Ureter (tissue), 1 donor: ENCODE results near the gene IL27RA. TPM values are rescaled to one million over a fixed set of nuclear protein-coding genes. Genes with fewer than 3 reads are reported as not detected.
"Not testable (repeated sequence)": the region's sequence is repeated elsewhere in the genome, so short reads cannot be mapped to it uniquely, and the experiment has no call there.

Source experiments
- DNase-seq: peaks from one replicate; pipeline ENCODE4 v3.0.0-alpha.2; 2020; ENCODE audit warnings: low spot score
- total RNA-seq: library from RNA; stranded (reverse); gene quantifications from one replicate; pipeline ENCODE4 v1.2.4, GENCODE V29; 2023
- donor health status: DM: yes; HTN: yes; CAD: no.

The IL27RA gene
- total RNA-seq, 1 donor from 2014 or later = 5.1 TPM

DNA sequence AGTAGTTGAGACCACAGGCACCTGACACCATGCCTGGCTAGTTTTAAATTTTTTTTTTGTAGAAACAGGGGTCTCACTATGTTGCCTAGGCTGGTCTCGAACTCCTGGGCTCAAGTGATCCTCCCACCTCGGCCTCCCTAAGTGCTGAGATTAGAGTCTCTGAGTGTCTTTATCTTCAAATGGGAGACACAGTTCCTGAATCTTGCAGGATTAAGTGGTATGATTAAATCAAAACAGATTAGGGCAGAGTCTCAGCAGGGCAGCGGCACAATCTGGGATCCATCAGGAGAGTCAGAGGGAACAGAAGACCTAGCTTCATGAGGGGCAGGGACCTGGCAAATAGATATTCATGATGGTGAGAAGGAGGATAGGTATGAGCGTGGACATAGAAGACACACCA lies 2.7 kb upstream of the IL27RA start:
- no peak for DNase-seq

DNA sequence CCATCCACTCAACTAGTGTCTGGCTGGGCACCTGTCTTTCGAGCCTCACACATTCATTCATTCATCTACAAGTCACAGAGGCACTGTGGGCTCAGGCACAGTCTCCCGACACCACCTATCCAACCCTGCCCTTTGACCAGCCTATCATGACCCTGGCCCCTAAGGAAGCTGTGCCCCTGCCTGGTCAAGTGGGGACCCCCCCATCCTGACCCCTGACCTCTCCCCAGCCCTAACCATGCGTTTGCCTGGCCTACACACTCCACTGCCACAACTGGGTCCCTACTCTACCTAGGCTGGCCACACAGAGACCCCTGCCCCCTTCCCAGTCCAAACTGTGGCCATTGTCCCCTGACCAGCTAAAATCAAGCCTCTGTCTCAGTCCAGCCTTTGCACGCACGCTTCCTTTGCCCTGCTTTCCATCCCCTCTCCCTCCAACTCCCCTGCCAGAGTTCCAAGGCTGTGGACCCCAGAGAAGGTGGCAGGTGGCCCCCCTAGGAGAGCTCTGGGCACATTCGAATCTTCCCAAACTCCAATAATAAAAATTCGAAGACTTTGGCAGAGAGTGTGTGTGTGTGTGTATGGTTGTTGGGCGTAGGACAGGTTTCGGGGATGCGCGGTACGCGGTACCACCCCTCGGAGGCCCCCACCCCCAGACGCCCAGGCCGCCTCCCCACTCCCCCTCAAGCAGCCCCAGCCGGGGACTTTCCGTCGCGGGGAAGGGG lies 404 bp upstream of the IL27RA start:
- no peak for DNase-seq

DNA sequence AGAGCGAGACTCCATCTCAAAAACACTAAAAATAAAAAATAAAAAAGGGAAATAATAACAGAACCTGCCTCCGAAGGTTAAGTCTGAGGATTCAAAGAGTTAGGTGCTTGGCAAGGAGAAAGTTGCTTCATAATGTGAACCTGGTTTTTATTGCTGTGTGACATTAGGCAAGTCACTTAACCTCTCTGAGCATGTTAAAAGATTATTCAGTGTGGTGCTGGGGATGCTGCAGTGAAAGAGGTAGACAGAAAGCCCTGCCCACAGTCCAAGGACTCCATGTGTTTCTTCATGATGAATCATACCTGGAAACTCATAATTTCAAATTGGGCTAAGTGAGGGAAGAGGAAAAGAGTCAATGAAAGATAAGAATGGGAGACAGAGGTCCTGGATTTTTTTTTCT lies 2.4 kb downstream of the IL27RA start:
- DNase-seq = no peak

DNA sequence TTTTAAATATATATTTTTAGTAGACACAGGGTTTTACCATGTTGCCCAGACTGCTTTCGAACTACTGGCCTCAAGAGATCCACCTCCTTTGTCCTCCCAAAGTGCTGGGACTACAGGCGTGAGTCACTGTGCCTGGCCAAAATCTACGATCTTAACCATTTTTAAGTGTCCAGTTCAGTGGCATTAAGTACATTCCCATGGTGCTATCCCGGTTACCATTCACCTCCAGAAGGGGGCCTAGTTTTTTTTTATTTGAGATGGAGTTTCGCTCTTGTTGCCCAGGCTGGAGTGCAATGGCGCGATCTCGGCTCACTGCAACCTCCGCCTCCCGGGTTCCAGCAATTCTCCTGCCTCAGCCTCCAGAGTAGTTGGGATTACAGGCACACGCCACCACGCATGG lies 3.6 kb downstream of the IL27RA start:
- DNase-seq = not testable (repeated sequence)

DNA sequence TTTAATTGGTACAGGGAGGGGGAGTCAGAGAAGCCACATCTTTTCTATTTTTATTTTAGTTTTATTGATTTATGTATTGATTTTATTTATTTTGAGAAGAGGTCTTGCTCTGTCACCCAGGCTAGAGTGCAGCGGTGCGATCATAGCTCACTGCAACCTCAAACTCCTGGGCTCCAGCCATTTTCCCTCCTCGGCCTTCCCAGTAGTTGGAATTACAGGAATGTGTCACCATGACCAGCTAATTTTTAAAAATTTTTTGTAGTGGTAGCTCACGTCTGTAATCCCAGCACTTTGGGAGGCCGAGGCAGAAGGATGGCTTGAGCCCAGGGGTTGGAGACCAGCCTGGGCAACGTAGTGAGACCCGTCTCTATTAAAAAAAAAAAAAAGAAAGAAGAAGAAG lies 4.1 kb downstream of the IL27RA start:
- DNase-seq = no peak

DNA sequence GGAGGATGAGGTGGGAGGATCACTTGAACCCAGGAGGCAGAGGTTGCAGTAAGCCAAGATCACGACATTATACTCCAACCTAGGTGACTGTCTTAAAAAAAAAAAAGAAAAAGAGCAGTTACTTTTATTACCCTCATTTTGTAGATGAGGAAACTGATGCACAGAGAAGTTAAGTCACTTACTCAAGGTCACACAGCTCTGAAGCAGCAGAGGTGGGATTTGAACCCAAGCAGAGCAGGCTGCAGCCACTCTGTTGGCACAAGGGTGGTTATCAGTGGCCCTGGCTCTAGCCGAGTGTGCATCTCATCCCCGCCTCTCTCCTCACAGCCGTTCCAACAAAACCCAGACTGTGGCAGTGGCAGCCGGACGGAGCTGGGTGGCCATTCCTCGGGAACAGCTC lies 7.6 kb downstream of the IL27RA start:
- DNase-seq = no peak

DNA sequence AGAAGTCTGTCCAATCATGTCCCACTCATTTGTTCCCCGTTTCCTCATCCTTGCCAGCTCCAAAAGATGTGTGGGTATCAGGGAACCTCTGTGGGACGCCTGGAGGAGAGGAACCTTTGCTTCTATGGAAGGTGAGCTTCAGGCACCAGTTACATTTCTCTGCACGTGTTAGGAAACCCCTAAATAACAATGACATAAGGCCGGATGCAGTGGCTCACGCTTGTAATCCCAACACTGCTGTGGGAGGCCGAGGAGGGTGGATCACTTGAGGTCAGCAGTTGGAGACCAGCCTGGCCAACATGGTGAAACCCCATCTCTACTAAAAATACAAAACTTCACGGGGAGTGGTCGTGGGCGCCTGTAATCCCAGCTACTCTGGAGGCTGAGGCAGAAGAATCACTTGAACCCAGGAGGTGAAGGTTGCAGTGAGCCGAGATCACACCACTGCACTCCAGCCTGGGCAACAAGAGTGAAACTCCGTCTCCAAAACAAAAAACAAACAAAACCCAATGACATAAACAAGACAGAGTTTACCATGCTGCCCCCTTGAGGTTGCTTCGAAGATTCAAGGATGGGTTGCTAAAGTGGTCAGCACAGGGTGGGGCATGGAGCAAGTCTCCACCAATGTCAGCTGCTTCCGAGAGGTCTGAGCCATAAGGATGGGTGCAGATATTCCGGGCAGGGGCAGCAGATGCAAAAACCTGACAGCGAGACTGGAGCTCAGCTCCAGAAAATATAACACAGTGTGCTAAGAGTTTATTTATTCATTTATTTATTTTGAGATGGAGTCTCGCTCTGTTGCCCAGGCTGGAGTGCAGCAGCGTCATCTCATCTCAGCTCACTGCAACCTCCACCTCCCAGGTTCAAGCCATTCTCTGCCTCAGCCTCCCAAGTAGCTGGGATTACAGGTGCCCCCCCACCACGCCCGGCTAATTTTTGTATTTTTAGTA lies 11.4 kb downstream of the IL27RA start:
- not testable (repeated sequence) for DNase-seq

DNA sequence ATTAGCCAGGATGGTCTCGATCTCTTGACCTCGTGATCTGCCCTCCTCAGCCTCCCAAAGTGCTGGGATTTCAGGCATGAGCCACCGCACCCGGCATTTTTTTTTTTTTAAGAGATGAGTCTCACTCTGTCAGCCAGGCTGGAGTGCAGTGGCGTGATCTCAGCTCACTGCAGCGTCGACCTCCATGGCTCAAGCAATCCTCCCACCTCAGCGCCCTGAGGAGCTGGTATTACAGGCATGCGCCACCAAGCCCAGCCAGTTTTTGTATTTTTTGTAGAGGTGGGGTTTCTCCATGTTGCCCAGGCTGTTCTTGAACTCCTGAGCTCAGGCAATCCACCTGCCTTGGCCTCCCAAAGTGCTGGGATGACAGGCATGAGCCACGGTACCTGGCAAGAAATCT lies 16.3 kb downstream of the IL27RA start:
- DNase-seq = not testable (repeated sequence)

DNA sequence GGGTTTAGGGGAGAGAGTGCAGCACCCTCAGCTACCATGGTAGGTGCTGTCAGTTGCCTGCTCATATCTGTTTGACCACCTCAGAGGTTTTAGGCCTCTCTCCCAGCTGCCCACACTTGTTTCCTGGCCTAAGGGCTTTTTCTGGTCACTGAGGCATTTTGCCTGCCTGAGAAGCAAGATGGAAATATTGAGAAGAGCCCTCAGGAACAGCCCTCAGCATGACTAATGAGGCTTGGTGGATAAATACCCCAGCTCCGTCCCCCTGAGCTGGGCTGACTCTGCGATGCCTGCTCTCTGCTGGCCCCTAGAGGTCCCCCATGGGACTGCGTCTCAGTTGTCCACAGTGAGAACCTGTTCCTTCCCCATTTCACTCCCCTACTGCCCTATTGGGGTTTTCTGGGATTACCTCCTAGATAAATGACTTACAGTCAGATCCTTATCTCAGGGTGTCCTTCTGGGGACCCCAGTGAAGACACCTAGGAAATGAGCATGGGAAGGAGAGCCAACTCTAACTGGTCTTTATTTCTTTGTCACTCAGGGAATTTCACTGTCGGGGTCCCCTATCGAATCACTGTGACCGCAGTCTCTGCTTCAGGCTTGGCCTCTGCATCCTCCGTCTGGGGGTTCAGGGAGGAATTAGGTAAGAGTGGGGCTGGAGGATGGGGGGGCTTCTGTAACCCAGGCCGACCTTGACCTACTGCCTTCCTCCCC lies 17.0 kb downstream of the IL27RA start:
- DNase-seq = no peak

DNA sequence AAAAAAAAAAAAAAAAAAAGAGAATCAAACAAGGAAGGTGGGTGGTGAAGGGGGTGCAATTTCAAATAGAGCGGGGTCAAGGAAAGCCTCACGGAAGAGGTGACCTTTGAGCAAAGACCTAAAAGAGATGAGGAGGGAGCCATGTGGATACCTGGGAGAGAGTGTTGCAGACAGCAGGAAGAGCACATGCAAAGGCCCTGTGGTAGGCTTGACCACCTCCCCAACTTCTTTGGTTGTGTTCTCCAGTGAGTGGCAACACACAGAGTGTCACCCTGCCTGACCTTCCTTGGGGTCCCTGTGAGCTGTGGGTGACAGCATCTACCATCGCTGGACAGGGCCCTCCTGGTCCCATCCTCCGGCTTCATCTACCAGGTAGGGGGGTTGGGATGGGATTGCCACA lies 18.9 kb downstream of the IL27RA start:
- no peak for DNase-seq

DNA sequence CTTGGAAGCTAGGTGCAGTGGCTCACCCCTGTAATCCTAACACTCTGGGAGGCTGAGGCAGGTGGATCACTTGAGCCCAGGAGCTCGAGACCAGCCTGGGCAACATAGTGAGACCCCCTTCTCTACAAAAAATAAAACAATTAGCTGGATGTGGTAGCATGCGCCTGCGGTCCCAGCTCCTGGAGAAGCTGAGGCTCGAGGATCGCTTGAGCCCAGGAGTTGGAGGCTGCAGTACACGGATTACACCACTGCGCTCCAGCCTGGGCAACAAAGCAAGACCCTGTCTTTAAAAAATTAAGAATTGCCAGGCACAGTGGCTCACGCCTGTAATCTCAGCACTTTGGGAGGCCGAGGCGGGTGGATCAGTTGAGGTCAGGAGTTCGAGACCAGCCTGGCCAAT lies 19.4 kb downstream of the IL27RA start:
- not testable (repeated sequence) for DNase-seq

DNA sequence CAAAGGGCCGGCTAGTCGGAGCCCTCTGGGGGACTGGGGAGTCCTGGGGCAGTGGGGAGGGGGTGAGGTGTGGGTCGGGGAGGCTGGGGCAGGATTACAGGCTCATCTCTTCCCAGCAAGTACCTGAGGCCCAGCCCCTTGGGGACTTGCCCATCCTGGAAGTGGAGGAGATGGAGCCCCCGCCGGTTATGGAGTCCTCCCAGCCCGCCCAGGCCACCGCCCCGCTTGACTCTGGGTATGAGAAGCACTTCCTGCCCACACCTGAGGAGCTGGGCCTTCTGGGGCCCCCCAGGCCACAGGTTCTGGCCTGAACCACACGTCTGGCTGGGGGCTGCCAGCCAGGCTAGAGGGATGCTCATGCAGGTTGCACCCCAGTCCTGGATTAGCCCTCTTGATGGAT lies 20.4 kb downstream of the IL27RA start:
- no peak for DNase-seq

DNA sequence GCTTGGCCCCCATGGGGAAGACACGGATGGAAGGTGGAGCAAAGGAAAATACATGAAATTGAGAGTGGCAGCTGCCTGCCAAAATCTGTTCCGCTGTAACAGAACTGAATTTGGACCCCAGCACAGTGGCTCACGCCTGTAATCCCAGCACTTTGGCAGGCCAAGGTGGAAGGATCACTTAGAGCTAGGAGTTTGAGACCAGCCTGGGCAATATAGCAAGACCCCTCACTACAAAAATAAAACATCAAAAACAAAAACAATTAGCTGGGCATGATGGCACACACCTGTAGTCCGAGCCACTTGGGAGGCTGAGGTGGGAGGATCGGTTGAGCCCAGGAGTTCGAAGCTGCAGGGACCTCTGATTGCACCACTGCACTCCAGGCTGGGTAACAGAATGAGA lies 20.9 kb downstream of the IL27RA start:
- DNase-seq = no peak

DNA sequence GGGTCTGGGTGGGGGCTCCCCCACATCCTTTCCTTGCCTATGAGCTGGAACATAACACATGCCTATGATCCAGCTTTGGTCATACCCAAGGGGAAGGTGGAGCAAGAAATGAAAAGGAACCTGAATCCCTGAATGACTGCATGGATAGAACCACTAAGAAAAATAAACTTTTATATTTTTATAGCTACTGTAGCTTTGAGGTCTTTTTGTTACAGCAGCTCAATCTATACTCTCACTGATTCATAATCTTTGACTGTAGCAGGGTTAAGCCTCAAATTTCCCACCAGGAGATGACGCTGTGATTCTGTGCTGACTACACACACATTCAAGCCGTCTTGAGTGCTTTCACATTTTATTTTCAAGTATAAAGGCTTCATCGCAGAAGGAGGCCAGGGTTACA lies 21.5 kb downstream of the IL27RA start:
- no peak for DNase-seq

DNA sequence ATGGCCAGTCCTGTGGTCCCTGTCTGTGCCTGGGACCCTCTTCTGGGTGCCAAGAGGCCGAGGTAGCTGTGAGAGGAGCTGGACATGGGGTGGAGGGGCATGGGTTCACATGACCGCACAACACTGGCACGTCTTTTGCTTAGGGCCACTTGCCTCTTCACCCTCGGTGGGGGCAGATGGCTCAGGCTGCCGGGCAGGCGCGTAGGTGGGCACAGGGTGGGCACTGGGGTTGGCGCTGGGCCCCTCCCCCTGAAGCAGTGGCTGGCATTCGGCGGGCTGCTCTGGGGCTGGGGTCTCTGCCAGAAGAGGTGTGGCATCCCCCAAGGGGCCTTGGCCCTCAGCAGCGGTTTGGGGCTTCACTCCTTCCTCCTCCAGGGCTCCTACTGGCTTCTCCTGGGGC lies 21.9 kb downstream of the IL27RA start:
- DNase-seq = no peak

DNA sequence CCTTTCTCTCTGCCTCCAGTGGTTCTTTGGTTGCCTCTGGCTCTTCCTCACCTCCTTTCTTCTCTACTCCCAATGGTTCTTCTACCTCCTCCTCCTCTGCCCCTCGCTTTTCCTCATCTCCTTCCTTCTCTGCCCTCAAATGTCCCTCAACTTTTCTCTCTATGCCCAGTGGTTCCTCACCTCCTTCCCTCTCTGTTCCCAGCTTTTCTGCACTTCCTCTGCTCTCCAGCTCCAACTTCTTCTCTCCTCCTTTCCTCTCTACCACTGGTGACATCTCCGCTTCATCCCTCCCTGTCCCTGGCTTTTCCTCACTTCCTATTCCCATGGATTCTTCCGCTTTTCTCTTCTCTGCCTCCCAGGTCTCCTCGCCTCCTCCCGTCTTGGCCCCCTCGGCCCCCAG lies 22.5 kb downstream of the IL27RA start:
- DNase-seq = no peak

DNA sequence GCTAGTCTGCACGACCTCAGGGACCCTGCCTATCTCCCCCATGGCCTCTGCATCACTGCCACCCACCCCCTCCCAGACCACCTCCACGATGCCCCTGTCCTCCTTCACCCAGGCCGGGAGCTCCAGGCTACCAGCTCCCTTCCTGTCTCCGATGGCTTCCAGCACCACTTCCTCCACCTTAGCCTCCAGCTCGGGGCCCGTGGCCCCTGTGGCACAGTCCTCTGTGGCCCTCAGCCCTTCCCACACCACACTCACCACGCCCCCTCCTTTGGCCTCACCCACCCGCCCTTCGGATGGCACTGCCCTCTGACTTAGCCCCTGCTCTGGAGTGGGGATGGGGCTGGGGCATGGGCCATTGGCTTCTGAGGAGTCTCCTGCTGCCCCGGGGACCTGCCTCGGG lies 23.2 kb downstream of the IL27RA start:
- DNase-seq = no peak

DNA sequence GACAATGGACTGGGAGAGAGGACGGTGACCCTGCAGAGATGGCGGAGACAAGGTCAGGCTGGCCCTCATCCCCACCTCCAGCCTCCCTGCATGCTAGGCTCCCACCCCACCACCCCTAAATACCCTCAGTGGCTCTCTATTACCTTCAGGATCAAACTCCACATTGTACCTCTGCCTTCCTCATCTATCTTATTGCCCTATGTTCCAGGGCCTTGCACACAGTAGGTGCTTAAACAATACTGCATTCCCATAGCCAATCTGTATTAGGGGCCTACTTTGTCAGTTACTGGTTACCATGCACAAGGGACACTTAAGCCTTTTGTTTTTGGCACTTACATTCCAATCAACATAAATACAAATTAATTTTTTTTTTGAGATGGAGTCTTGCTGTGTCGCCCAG lies 23.8 kb downstream of the IL27RA start:
- no peak for DNase-seq

DNA sequence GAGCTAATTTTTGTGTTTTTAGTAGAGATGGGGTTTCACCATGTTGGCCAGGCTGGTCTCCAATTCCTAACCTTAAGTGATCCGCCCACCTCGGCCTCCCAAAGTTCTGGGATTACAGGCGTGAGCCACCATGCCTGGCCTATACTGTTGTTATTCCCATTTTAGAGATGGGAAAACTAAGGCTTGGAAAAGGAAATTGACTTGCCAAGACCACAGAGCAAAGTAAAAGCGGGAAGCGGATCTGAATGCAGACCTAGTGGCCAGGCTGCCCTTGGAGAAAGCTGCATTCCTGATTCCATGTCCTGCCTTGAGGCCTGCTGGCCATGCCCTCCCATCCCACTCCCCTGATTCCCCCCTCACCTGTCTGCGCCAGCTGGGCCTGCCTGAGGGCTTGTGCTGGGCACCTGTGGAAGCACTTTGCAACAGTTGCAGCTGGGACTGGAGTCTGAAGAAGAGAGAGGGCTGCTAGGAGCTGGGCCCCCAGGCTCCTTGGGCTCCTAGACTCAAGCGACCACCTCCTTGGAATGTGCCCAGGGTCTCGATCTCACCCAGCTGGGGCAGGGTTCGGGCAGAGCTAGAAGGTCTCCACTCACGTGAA lies 24.6 kb downstream of the IL27RA start:
- DNase-seq = no peak

DNA sequence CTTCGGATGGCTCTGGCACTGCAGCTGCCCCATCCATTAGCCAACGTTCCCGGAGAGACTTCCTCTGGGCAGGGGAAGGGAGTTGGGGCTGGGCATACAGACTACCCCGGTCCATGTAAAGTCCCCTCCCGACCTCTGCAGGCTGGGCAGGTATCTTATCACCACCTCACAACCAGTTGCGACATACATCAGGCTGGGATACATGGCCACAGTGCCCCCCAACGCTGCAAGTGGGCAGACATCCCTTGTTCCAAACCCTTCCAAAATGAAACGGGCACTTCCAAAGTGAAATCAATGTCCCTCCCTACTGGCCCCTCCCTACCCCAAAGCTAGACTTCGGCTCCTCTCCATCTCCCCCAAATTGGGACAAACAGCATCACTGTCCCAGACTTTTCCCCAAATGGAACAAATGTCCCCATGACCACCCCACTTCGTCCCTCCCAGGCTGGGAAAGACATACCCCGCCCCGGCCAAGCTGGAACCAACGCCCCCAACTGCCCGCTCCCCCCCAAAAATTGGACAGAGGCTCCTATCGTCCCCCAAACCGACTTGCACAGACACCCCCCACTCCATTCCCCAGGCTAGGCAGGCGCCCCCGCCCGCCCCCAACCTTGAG lies 25.3 kb downstream of the IL27RA start:
- no peak for DNase-seq
